GM21786 (cell line): Measurements from ENCODE around the gene ARAP1.

ENCODE experiments used
- ATAC-seq: cut with Tn5 transposase; IDR thresholded peaks from one replicate; pipeline ENCODE4 v1.9.1; 2021; ENCODE audit not compliant: unreplicated experiment

The ARAP1 gene

GRCh38 chr11:72780296-72781062 is 28.3 kb upstream of the ARAP1 start:
- no peak for ATAC-seq

GRCh38 chr11:72779495-72780128 is 27.4 kb upstream of the ARAP1 start:
- ATAC-seq: no peak

GRCh38 chr11:72778535-72779494 is 26.6 kb upstream of the ARAP1 start:
- no peak for ATAC-seq

- ATAC-seq: no peak
Measured at GRCh38 chr11:72777755-72778278, 25.6 kb upstream of the ARAP1 start.

GRCh38 chr11:72776844-72777754 is 24.9 kb upstream of the ARAP1 start:
- ATAC-seq: no peak

GRCh38 chr11:72776117-72776843 is 24.1 kb upstream of the ARAP1 start:
- ATAC-seq: no peak

GRCh38 chr11:72775288-72776110 is 23.3 kb upstream of the ARAP1 start:
- no peak for ATAC-seq

- no peak for ATAC-seq
Measured at GRCh38 chr11:72774499-72774898, 22.3 kb upstream of the ARAP1 start.

- no peak for ATAC-seq
Measured at GRCh38 chr11:72773696-72774095, 21.5 kb upstream of the ARAP1 start.

GRCh38 chr11:72773291-72773690 is 21.1 kb upstream of the ARAP1 start:
- no peak for ATAC-seq

- no peak for ATAC-seq
Measured at GRCh38 chr11:72772059-72772458, 19.9 kb upstream of the ARAP1 start.

GRCh38 chr11:72771507-72771906 is 19.3 kb upstream of the ARAP1 start:
- ATAC-seq: no peak

GRCh38 chr11:72770799-72771198 is 18.6 kb upstream of the ARAP1 start:
- no peak for ATAC-seq

GRCh38 chr11:72769680-72770079 is 17.5 kb upstream of the ARAP1 start:
- ATAC-seq: no peak

- ATAC-seq: no peak
Measured at GRCh38 chr11:72768581-72768980, 16.4 kb upstream of the ARAP1 start.

GRCh38 chr11:72767203-72768062 is 15.2 kb upstream of the ARAP1 start:
- no peak for ATAC-seq

GRCh38 chr11:72766152-72766902 is 14.1 kb upstream of the ARAP1 start:
- no peak for ATAC-seq
